ENCODE data around the gene UBE2C. TPM values are rescaled to one million over a fixed set of nuclear protein-coding genes. Genes with fewer than 3 reads are reported as not detected.

Gene UBE2C
- total RNA-seq, 1 experiment from 2014 or later = 173 TPM

- TF ChIP-seq REST (IDR thresholded peaks at IDR 0.05; ENCODE audit: insufficient read depth in 1 of 2, low read depth in 2 of 2, low read length in 1 of 2) (no peak), CTCF (IDR thresholded peaks at IDR 0.05) (no peak), POLR2AphosphoS5 (IDR thresholded peaks at IDR 0.05; ENCODE audit: low read depth, low read length) (no peak), TCF7L2 (IDR thresholded peaks at IDR 0.05; ENCODE audit: low read depth, low read length) (no peak), SIN3A (IDR thresholded peaks at IDR 0.05; ENCODE audit: borderline replicate concordance, insufficient read depth, low read depth, low read length) (no peak)
- H3K36me3 ChIP-seq (ENCODE audit: control insufficient read depth, insufficient read depth, low read length) = peaks cover 7% of the 10 kb centered on the region
- ChIA-PET POLR2A (no interaction called here), CTCF (no interaction called here)
- H3K4me3 ChIP-seq (ENCODE audit: low read depth in 2 of 2, low read length in 2 of 2) = no peak overlapping the region
- ATAC-seq (no peak), DNase-seq (ENCODE audit: low read depth, low spot score) (no peak)
- BruUV-seq (replicated peaks) = no TSS peak
- no peaks in the 10 kb centered on the region for H3K9me3 ChIP-seq (ENCODE audit: control insufficient read depth, insufficient read depth, low read depth, low read length)
- intact Hi-C loops (cut with micrococcal nuclease; ENCODE audit: unreplicated experiment) = no loop called here
- in situ Hi-C loops (cut with HindIII; ENCODE audit: low pct_unique_long_range_greater_than_20kb, low sequenced_read_pairs) = no loop called here
- H3K27ac ChIP-seq (ENCODE audit: low read length) = peak overlapping the region; percentile 96; the same call in 1 of the 2 replicates
- H3K27me3 ChIP-seq (ENCODE audit: control insufficient read depth, insufficient read depth, low read length) = no peaks in the 10 kb centered on the region
- peaks cover 13% of the 10 kb centered on the region for H3K4me1 ChIP-seq (ENCODE audit: control insufficient read depth, insufficient read depth, low read length)
These were observed 2.1 kb upstream of the UBE2C start for GRCh38 chr20:45810191-45810970.

GRCh38 chr20:45813006-45813340 is 529 bp downstream of the UBE2C start:
- in situ Hi-C loops (cut with HindIII; ENCODE audit: low pct_unique_long_range_greater_than_20kb, low sequenced_read_pairs) = no loop called here
- DNase-seq (ENCODE audit: low read depth, low spot score) (no peak), ATAC-seq (no peak)
- H3K27me3 ChIP-seq (ENCODE audit: control insufficient read depth, insufficient read depth, low read length) = no peaks in the 10 kb centered on the region
- BruUV-seq (replicated peaks) = no TSS peak
- POLR2A ChIA-PET = interaction anchor here (0.6 kb wide), 1 partner anchor 14 kb away, joined by 3 read pairs; no protein-coding TSS in a partner anchor
- H3K36me3 ChIP-seq (ENCODE audit: control insufficient read depth, insufficient read depth, low read length) = peaks cover 11% of the 10 kb centered on the region
- H3K9me3 ChIP-seq (ENCODE audit: control insufficient read depth, insufficient read depth, low read depth, low read length) = no peaks in the 10 kb centered on the region
- TF ChIP-seq SIN3A (IDR thresholded peaks at IDR 0.05; ENCODE audit: borderline replicate concordance, insufficient read depth, low read depth, low read length) (no peak), POLR2AphosphoS5 (IDR thresholded peaks at IDR 0.05; ENCODE audit: low read depth, low read length) (no peak), TCF7L2 (IDR thresholded peaks at IDR 0.05; ENCODE audit: low read depth, low read length) (no peak), CTCF (IDR thresholded peaks at IDR 0.05) (no peak), REST (IDR thresholded peaks at IDR 0.05; ENCODE audit: insufficient read depth in 1 of 2, low read depth in 2 of 2, low read length in 1 of 2) (no peak)
- intact Hi-C loops (cut with micrococcal nuclease; ENCODE audit: unreplicated experiment) = no loop called here
- peak overlapping the region; percentile 61 to 79 for H3K4me3 ChIP-seq (ENCODE audit: low read depth in 2 of 2, low read length in 2 of 2)
- H3K4me1 ChIP-seq (ENCODE audit: control insufficient read depth, insufficient read depth, low read length) = peaks cover 37% of the 10 kb centered on the region
- CTCF ChIA-PET = interaction anchor here (0.6 kb wide), 1 partner anchor 157 kb away, joined by 3 read pairs; no protein-coding TSS in a partner anchor
- H3K27ac ChIP-seq (ENCODE audit: low read length) = peak overlapping the region; percentile 97
